ENCODE data around the gene RBSN. TPM values are rescaled to one million over a fixed set of nuclear protein-coding genes. Genes with fewer than 3 reads are reported as not detected.
"Not testable (repeated sequence)": the region's sequence is repeated elsewhere in the genome, so short reads cannot be mapped to it uniquely, and the experiment has no call there.

Gene RBSN
- total RNA-seq: 10 to 100 TPM; 21.3 to 21.8 TPM

DNA sequence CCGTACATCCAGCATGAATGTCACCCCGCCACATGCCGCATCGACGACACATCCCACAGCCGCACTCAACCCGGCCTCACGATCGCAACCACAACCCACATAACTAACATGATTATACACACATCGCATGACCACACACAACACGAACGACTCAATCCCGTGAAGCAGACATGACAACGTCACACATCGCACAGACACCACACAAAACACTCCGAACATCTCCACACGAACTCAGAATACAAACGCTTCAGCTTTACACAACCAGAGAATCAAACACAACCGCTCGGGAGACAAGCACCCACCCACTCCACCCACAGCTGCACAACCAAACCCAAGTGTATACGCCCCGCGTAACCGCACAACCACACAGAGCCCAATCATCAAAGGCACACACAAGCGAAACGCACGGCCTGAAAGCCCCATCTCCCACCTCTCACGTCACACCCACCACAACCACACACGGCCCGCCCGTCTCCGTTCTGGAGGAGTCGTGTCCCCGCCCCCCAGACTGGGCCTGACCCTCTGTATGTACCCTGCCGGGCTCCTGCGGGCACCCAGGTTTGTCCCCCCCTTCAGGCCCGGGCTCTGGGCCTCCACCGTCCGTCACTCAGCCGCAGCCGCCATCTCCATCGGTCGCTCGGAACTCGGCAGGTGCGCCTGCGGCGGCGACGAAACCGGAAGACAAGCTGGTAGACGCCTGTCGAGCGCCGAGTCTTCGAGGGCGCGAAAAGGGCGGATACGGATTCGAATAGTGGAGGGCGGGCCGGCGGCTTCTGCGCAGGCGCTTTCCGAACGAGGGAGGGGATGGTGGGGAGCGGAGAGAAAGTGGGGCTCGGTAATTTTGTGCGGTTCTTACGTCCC, at the start of gene RBSN:
Gene RBSN (minus strand): TSS at position 646 of the 861 bp plus-strand sequence. CDS start 3,028 bp downstream, outside the sequence.
- ATAC-seq (ENCODE audit: low read depth) (peak; percentile 80), DNase-seq (peak; percentile 94)
- peak within 1 kb of the TSS; percentile 92 for H3K4me3 Mint-ChIP-seq
- H3K4me1 Mint-ChIP-seq: peaks cover 30% of the 10 kb centered on the region
- POLR2A ChIA-PET: interaction anchor here (0.6 to 2.6 kb wide), 13 partner anchors 9 to 1202 kb away, joined by 3 to 14 read pairs (median 4); partner anchors contain the start of genes CAPN7, CCDC174, LSM3 and MRPS25
- peak within 1 kb of the TSS; percentile 94 for H3K27ac Mint-ChIP-seq
- H3K27me3 Mint-ChIP-seq: peaks cover 8% of the 10 kb centered on the region
- H3K36me3 Mint-ChIP-seq: peaks cover 28% of the 10 kb centered on the region
- H3K9me3 Mint-ChIP-seq: no peaks in the 10 kb centered on the region

DNA sequence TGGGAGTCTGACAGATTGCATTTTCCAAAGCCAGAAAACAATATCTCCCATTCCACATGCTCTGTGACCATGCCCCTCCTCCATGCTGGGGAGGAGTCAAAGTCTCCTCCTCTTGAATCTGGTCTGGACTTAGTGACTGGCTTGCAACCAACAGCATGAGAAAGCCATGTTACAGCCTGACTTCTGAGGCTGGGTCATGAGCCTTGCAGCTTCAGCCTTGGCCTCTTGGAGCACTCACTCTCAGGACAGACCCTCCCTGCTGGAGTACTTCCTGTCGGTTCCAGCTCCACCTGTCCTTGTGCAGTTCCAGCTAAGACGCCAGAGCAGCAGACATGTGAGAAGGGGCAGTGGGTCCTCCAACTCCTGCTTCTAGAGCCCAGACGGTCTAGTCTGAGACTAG, 49.7 kb upstream of the RBSN start:
- POLR2A ChIA-PET: no interaction called here
- no peak overlapping the region for H3K27ac Mint-ChIP-seq
- H3K36me3 Mint-ChIP-seq: no peaks in the 10 kb centered on the region
- H3K4me3 Mint-ChIP-seq: no peak overlapping the region
- H3K9me3 Mint-ChIP-seq: no peaks in the 10 kb centered on the region
- H3K4me1 Mint-ChIP-seq: peaks cover 1% of the 10 kb centered on the region
- no peak for ATAC-seq (ENCODE audit: low read depth)
- H3K27me3 Mint-ChIP-seq: peaks cover 37% of the 10 kb centered on the region
- DNase-seq: no peak

DNA sequence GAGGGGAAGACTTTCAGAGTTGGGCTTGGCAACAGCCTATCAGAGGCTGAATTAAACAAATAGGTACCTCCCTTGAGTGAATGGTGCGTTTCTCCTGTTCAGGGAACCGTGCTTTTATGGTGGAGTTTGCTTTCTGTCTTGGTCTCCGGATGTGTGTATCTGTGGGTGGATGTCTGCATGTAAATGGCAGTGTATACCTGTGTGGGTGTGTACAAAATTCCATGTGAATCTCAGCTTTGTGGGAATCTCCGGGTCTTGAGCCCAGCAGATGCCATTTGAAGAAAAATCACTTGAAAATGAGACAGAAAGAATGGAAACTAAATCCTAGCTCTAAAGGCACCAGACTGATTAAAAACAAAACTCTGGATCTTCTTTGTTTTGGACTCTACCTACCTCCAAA, 37.9 kb upstream of the RBSN start:
- H3K27me3 Mint-ChIP-seq: peaks cover 39% of the 10 kb centered on the region
- H3K9me3 Mint-ChIP-seq; ATAC-seq (ENCODE audit: low read depth); DNase-seq; POLR2A ChIA-PET; H3K36me3 Mint-ChIP-seq; H3K4me1 Mint-ChIP-seq; H3K27ac Mint-ChIP-seq; H3K4me3 Mint-ChIP-seq: not testable (repeated sequence)

DNA sequence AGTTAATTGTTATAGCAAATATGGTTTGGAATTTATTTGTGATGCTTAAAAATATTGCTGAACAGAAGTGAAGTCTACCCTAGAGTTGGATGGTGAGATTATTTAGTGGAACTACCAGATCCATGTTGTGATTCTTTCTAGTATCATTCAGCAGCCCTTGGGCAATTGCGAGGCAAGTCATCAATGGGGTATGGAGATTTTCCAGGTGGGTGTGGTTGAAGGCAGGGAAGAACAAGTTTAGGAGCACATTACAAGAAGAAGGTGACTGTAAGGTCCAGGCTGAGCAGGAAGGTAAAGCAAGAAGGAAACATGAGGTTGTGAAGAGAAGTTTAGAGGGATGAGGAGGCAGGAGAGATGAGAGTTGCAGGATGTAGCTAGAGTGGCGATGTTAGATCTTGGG, 36.0 kb upstream of the RBSN start:
- H3K4me1 Mint-ChIP-seq; H3K9me3 Mint-ChIP-seq; H3K4me3 Mint-ChIP-seq; ATAC-seq (ENCODE audit: low read depth); H3K36me3 Mint-ChIP-seq; POLR2A ChIA-PET; DNase-seq: not testable (repeated sequence)
- H3K27ac Mint-ChIP-seq: peak overlapping the region; percentile 39
- peaks cover 42% of the 10 kb centered on the region for H3K27me3 Mint-ChIP-seq

- POLR2A ChIA-PET; H3K4me1 Mint-ChIP-seq; H3K4me3 Mint-ChIP-seq; DNase-seq; H3K9me3 Mint-ChIP-seq; H3K36me3 Mint-ChIP-seq; H3K27ac Mint-ChIP-seq; ATAC-seq (ENCODE audit: low read depth): not testable (repeated sequence)
- H3K27me3 Mint-ChIP-seq: peaks cover 17% of the 10 kb centered on the region
Measured at GRCh38 chr3:15128403-15128802, 29.5 kb upstream of the RBSN start.

DNA sequence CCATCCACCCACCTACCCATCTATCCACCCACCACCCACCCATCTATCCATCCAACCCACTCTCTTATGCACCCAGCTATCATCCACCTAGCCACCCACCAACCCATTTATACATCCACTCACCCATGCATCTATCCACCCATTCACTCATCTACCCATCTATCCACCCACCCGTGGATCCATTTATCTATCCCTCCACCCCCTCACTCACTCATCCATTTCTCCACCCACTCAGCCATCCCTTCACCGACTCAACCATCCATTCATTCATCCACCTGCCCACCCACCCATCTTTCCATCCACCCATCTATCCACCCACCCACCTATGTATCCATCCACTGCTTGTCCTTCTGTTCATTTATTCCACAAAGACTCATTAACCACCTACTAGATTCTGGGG, 28.0 kb upstream of the RBSN start:
- DNase-seq; H3K36me3 Mint-ChIP-seq; H3K27ac Mint-ChIP-seq; ATAC-seq (ENCODE audit: low read depth); H3K4me3 Mint-ChIP-seq; POLR2A ChIA-PET; H3K4me1 Mint-ChIP-seq; H3K9me3 Mint-ChIP-seq: not testable (repeated sequence)
- peaks cover 13% of the 10 kb centered on the region for H3K27me3 Mint-ChIP-seq

GRCh38 chr3:15122398-15122797, 23.4 kb upstream of the RBSN start:
- H3K9me3 Mint-ChIP-seq: peaks cover 1% of the 10 kb centered on the region
- no peak overlapping the region for H3K27ac Mint-ChIP-seq
- POLR2A ChIA-PET: no interaction called here
- H3K36me3 Mint-ChIP-seq: no peaks in the 10 kb centered on the region
- peaks cover 10% of the 10 kb centered on the region for H3K4me1 Mint-ChIP-seq
- H3K4me3 Mint-ChIP-seq: no peak overlapping the region
- DNase-seq (no peak), ATAC-seq (ENCODE audit: low read depth) (no peak)
- peaks cover under 1% of the 10 kb centered on the region for H3K27me3 Mint-ChIP-seq

GRCh38 chr3:15121936-15122335, 23.0 kb upstream of the RBSN start:
- DNase-seq: no peak
- no peak overlapping the region for H3K27ac Mint-ChIP-seq
- POLR2A ChIA-PET: no interaction called here
- H3K36me3 Mint-ChIP-seq: no peaks in the 10 kb centered on the region
- no peaks in the 10 kb centered on the region for H3K27me3 Mint-ChIP-seq
- ATAC-seq (ENCODE audit: low read depth): no peak
- peaks cover 10% of the 10 kb centered on the region for H3K4me1 Mint-ChIP-seq
- peaks cover 1% of the 10 kb centered on the region for H3K9me3 Mint-ChIP-seq
- H3K4me3 Mint-ChIP-seq: no peak overlapping the region

- ATAC-seq (ENCODE audit: low read depth) (no peak), DNase-seq (no peak)
- Mint-ChIP-seq H3K4me1 (peaks cover 10% of the 10 kb centered on the region), H3K27me3 (peaks cover 2% of the 10 kb centered on the region), H3K36me3 (no peaks in the 10 kb centered on the region), H3K27ac (no peak overlapping the region), H3K9me3 (peaks cover 1% of the 10 kb centered on the region), H3K4me3 (no peak overlapping the region)
- POLR2A ChIA-PET: no interaction called here
Measured at GRCh38 chr3:15120986-15121385, 22.0 kb upstream of the RBSN start.

- peaks cover 2% of the 10 kb centered on the region for H3K4me1 Mint-ChIP-seq
- no peak for ATAC-seq (ENCODE audit: low read depth)
- H3K27me3 Mint-ChIP-seq: peaks cover 2% of the 10 kb centered on the region
- H3K27ac Mint-ChIP-seq: no peak overlapping the region
- POLR2A ChIA-PET: interaction anchor here (1.0 kb wide), 1 partner anchor 89 kb away, joined by 3 read pairs; the partner anchor contains the start of gene CAPN7
- H3K4me3 Mint-ChIP-seq: no peak overlapping the region
- no peaks in the 10 kb centered on the region for H3K9me3 Mint-ChIP-seq
- H3K36me3 Mint-ChIP-seq: no peaks in the 10 kb centered on the region
- DNase-seq: no peak
Measured at GRCh38 chr3:15117011-15117410, 18.1 kb upstream of the RBSN start.

GRCh38 chr3:15116032-15116669, 17.2 kb upstream of the RBSN start:
- POLR2A ChIA-PET: interaction anchor here (1.0 kb wide), 1 partner anchor 90 kb away, joined by 3 read pairs; the partner anchor contains the start of gene CAPN7
- Mint-ChIP-seq H3K4me3 (no peak overlapping the region), H3K9me3 (no peaks in the 10 kb centered on the region), H3K27me3 (peaks cover 2% of the 10 kb centered on the region), H3K4me1 (peaks cover 2% of the 10 kb centered on the region), H3K27ac (no peak overlapping the region), H3K36me3 (no peaks in the 10 kb centered on the region)
- ATAC-seq (ENCODE audit: low read depth) (no peak), DNase-seq (no peak)

DNA sequence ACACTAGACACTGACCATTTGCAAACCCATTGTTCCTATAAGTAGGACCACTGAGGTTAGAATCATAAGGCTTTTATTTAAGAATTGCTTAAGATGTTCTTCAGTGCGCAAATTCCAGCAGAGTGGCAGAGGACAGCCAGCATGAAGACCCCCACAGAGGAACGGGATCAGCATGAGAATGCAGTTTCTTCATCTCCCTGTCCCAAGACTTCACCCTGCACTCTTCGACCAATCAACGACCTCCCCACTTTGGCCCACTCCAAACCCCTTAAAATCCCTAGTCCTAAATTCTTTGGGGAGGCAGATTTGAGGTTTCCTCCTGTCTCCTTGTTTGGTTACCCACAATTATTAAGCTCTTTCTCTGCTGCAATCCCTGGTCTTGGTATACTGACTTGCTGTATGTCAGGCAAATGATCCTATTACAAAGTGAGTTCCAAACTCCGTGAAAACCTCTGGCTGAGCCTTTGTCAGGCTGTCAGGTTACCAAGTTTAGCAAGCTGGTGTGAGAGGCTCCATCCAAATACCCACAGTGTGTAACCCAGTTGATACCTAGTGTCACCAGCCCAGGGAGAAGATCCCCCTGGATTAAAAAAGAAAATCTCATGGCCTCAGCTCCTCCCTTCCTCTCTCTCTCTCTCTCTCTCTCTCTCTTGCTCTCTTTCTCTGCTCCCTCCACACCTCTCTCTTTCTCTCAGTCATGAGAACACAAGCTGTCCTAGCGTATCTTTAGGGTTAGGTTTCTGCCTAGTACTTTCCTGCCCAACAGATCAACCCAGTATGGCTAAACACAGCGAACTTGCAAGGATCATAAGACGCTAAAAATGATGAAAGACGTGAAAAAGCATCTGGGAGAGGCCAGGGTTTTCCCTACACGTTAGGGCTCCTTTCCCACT, 15.8 kb upstream of the RBSN start:
- H3K4me1 Mint-ChIP-seq: peaks cover 2% of the 10 kb centered on the region
- ATAC-seq (ENCODE audit: low read depth): no peak
- peaks cover 7% of the 10 kb centered on the region for H3K27me3 Mint-ChIP-seq
- no peaks in the 10 kb centered on the region for H3K9me3 Mint-ChIP-seq
- no peak for DNase-seq
- H3K27ac Mint-ChIP-seq: no peak overlapping the region
- POLR2A ChIA-PET: interaction anchor here (1.0 kb wide), 1 partner anchor 10 kb away, joined by 3 read pairs; no protein-coding TSS in a partner anchor
- no peaks in the 10 kb centered on the region for H3K36me3 Mint-ChIP-seq
- no peak overlapping the region for H3K4me3 Mint-ChIP-seq

- no peak overlapping the region for H3K4me3 Mint-ChIP-seq
- peaks cover 15% of the 10 kb centered on the region for H3K27me3 Mint-ChIP-seq
Measured at GRCh38 chr3:15113884-15114283, 14.9 kb upstream of the RBSN start.

More at GRCh38 chr3:15113884-15114283, 14.9 kb upstream of the RBSN start:
- Mint-ChIP-seq H3K4me1 (peaks cover 2% of the 10 kb centered on the region), H3K9me3 (no peaks in the 10 kb centered on the region), H3K36me3 (no peaks in the 10 kb centered on the region), H3K27ac (no peak overlapping the region)
- ATAC-seq (ENCODE audit: low read depth): no peak
- no peak for DNase-seq
- POLR2A ChIA-PET: no interaction called here
